ENCODE data around the gene DEPDC7. TPM values are rescaled to one million over a fixed set of nuclear protein-coding genes. Genes with fewer than 3 reads are reported as not detected.

The DEPDC7 gene
- total and polyA plus RNA-seq, 2 of the 13 experiments (the other 11 are each of a cell fraction or from before 2014, with no cell fraction given) = 17.3 to 33.3 TPM

DNA sequence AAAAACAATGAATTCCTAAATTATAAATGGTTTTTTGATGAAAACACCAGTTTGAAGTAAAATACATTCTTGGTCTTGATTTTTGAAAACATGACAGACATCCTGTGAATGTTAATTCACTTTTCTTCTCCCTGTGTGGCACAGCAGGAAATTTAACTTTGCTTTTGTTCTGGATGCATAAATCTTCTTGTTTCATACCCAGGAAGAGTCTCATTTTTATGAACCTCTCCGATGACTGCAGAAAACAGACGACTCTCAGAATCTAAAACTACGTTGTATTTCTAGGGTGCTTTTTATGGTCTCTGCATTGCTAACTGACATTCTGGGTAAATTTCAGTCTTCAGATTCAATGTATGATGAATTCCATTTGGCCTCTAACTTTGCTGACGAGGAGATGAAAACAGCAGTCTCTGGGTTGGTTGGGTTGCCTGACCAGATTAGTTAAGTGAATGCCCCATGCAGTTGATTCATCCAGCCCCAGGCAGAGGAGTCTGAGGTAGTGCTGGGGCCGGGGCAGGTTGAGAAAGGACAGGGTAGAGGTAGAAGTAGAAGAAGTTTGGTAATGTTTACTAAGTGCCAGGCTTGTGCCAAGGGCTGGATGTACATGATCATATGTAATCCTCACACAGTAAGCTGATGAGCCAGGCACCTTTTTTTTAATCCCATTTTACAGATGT, 43.8 kb downstream of the DEPDC7 start:
- H2AFZ ChIP-seq (ENCODE audit: low read length) = no peak overlapping the region
- no peak overlapping the region for H3K4me3 ChIP-seq (replicated peaks in 1 of 3; ENCODE audit: insufficient read depth in 1 of 3, low read depth in 2 of 3, low read length in 3 of 3)
- no peak overlapping the region for H3K9ac ChIP-seq (ENCODE audit: insufficient read depth, low read depth, low read length)
- ChIA-PET CTCF (ENCODE audit: low intra/inter-chr PET ratio, low total read pairs) (no interaction called here), POLR2A (interaction anchor here (2.5 to 2.7 kb wide), 2 partner anchors 20 to 44 kb away, joined by 19 to 22 read pairs; partner anchors contain the start of genes DEPDC7 and TCP11L1)
- no peaks in the 10 kb centered on the region for H3K9me3 ChIP-seq (ENCODE audit: low read length)
- BruUV-seq (replicated peaks) = no TSS peak
- no peaks in the 10 kb centered on the region for H4K20me1 ChIP-seq (ENCODE audit: insufficient read depth, low read length)
- intact Hi-C loops (cut with micrococcal nuclease; ENCODE audit: unreplicated experiment) = loop anchor here (5.0 kb wide), 1 partner anchor 57 kb away; no protein-coding TSS in a partner anchor
- no peak overlapping the region for H3K27ac ChIP-seq (ENCODE audit: extremely low read length, insufficient read depth, low read length)
- ATAC-seq = no peak
- H3K36me3 ChIP-seq (replicated peaks in 1 of 2; ENCODE audit: control insufficient read depth in 1 of 2, insufficient read depth in 2 of 2, low read length in 2 of 2) = peaks cover 0 to 3% of the 10 kb centered on the region in 2 experiments
- TF ChIP-seq PRPF4 (IDR thresholded peaks at IDR 0.05; ENCODE audit: low read depth, low read length, poor library complexity, severe bottlenecking) = no peak
- no peak for TF ChIP-seq MLX (CRISPR knock-in tag; IDR thresholded peaks at IDR 0.05)
- no peak for TF ChIP-seq BRD4 (CRISPR knock-in tag; IDR thresholded peaks at IDR 0.05)
- TF ChIP-seq LRRFIP1 (CRISPR knock-in tag; conservative IDR thresholded peaks at IDR 0.05) = no peak
- no peak for TF ChIP-seq HIVEP1 (CRISPR knock-in tag; IDR thresholded peaks at IDR 0.05)
- TF ChIP-seq GFI1 (CRISPR knock-in tag; IDR thresholded peaks at IDR 0.05; ENCODE audit: borderline replicate concordance) = no peak
- no peak for TF ChIP-seq BRCA1 (CRISPR knock-in tag; IDR thresholded peaks at IDR 0.05)
- TF ChIP-seq ZNF629 (CRISPR knock-in tag; conservative IDR thresholded peaks at IDR 0.05) = no peak
- TF ChIP-seq TAF15 (IDR thresholded peaks at IDR 0.05; ENCODE audit: low read depth, low read length, poor library complexity, severe bottlenecking) = no peak
- no peak for TF ChIP-seq ZNF572 (CRISPR knock-in tag; IDR thresholded peaks at IDR 0.05)
- no peaks in the 10 kb centered on the region for H3K79me2 ChIP-seq (ENCODE audit: insufficient read depth, low read length)
- no peak overlapping the region for H3K4me2 ChIP-seq (ENCODE audit: low read depth, low read length)
- no peaks in the 10 kb centered on the region for H3K27me3 ChIP-seq (ENCODE audit: control insufficient read depth in 1 of 2, insufficient read depth in 2 of 2, low read length in 2 of 2)
- in situ Hi-C loops (cut with HindIII; ENCODE audit: extremely low pct_ligation_motif_present, low pct_unique_long_range_greater_than_20kb) = loop anchor here (5.0 kb wide), 1 partner anchor 97 kb away; no protein-coding TSS in a partner anchor
- FAIRE-seq = no peak
- no peak for DNase-seq (ENCODE audit: low spot score)
- peaks cover 22% of the 10 kb centered on the region for H3K4me1 ChIP-seq (ENCODE audit: insufficient read depth, low read length)
- 96% methylated on average over 5 of the region's 5 CpGs for WGBS (ENCODE audit: low lambda C conversion rate)
